ES-I3 (cell line): ENCODE measurements around the gene DCAF6.
A peak's percentile ranks its signal among the peaks of the same experiment; 100 is the strongest.
"Not testable (repeated sequence)": the region's sequence is repeated elsewhere in the genome, so short reads cannot be mapped to it uniquely, and the experiment has no call there.

Experiments used
- H3K36me3 ChIP-seq: 2 replicates; pipeline ENCODE4 v1.6.1; 2013; ENCODE audit warnings: mild to moderate bottlenecking, low read length, control low read depth, moderate library complexity; ENCODE audit not compliant: insufficient read depth
- H3K4me1 ChIP-seq: 2 replicates; pipeline ENCODE4 v1.6.1; 2013; ENCODE audit warnings: mild to moderate bottlenecking, control low read depth, low read length; ENCODE audit not compliant: insufficient read depth
- H3K9ac ChIP-seq: 2 replicates; pipeline ENCODE4 v1.6.1; 2013; ENCODE audit warnings: low read depth, mild to moderate bottlenecking, low read length, moderate library complexity
- H3K9me3 ChIP-seq: 2 replicates; pipeline ENCODE4 v1.6.1; 2013; ENCODE audit warnings: mild to moderate bottlenecking, low read length, moderate library complexity; ENCODE audit not compliant: control insufficient read depth, insufficient read depth

Gene DCAF6

GRCh38 chr1:167913895-167914496 is 22.5 kb upstream of the DCAF6 start, which contains the start of gene ADCY10:
ADCY10 (minus strand) TSS chr1:167914134; CDS start chr1:167905140, 8,994 bp downstream.
- peaks cover 9% of the 10 kb centered on the region for H3K9me3 ChIP-seq
- H3K4me1 ChIP-seq = peaks cover 14% of the 10 kb centered on the region; the same call in 1 of the 2 replicates
- no peak within 1 kb of the TSS for H3K9ac ChIP-seq
- no peaks in the 10 kb centered on the region for H3K36me3 ChIP-seq

DNA sequence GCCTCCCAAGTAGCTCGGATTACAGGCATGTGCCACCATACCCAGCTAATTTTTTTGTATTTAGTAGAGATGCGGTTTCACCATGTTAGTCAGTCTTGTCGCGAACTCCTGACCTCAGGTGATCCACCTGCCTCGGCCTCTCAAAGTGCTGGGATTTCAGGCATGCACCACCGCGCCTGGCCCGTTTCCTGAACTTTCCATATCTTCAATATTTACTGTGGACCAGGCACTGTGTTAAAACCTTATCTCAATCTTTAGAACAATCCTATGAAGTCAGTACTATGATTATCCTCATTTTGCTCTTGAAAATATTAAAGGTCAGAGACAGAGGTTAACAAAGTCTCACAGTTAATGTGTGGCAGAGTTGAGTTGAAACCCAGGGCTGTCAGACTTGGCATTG is 20.9 kb upstream of the DCAF6 start:
- H3K9me3 ChIP-seq = no peaks in the 10 kb centered on the region
- peaks cover 14% of the 10 kb centered on the region; the same call in 1 of the 2 replicates for H3K4me1 ChIP-seq
- no peak overlapping the region for H3K9ac ChIP-seq
- no peaks in the 10 kb centered on the region for H3K36me3 ChIP-seq

DNA sequence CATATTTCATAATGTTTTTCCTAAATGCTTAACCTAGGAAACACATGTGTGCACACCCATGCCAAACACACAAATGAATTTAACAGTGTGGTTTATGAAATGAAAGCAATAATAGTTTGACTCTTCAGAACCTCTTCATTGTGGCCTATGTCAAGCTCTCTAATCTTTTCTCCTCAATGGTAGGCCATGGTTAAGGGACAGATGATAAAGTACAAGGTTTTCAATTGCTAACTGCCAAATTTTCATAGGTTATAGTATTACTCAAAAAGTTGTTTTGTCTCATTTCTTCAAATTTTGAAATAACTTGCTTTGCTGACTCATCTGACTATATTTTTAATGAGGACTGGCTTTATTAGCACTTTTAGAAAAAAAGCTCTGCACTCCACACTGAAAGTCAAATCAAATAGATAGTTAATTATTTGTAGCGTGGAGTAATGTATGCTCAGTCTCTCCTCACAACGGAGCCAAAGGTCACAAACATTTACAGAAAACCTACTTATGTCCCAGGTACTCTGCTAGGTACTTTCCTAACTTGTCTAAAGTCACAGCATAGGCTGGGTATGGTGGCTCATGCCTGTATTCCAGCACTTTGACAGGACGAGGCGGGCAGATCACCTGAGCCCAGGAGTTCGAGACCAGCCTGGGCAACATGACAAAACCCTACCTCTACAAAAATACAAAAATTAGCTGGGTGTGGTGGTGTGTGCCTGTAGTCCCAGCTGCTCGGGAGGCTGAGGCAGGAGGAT is 19.5 kb upstream of the DCAF6 start:
- Histone ChIP-seq H3K9ac (no peak overlapping the region), H3K9me3 (no peaks in the 10 kb centered on the region), H3K4me1 (peaks cover 7% of the 10 kb centered on the region; the same call in 1 of the 2 replicates), H3K36me3 (no peaks in the 10 kb centered on the region)

DNA sequence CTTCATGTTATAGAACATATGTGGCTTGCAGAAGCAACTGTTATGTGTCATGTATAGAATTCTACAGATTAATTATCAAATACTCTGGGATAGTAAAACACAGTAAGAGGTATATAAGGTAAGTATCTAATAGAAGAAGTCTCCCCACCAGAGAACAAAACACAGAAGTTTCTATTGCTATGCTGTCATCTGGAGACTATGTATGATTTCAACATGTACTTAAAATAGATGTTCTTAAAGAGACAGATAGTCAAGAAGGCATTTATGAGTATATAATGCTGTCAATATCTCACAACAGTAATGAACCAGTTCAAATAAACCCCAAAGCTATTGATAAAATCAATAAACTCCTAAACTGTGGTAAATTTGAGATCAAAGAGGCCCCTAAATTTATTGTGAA is 14.5 kb upstream of the DCAF6 start:
- Histone ChIP-seq H3K9me3 (no peaks in the 10 kb centered on the region), H3K9ac (no peak overlapping the region), H3K4me1 (0 out of 2 replicates have a peak, but pooled peaks cover 6% of the 10 kb centered on the region), H3K36me3 (no peaks in the 10 kb centered on the region)

- H3K9ac ChIP-seq = no peak overlapping the region
- H3K36me3 ChIP-seq = no peaks in the 10 kb centered on the region
- 0 out of 2 replicates have a peak, but pooled peaks cover 6% of the 10 kb centered on the region for H3K4me1 ChIP-seq
- no peaks in the 10 kb centered on the region for H3K9me3 ChIP-seq
Observed at GRCh38 chr1:167922611-167923074, 13.8 kb upstream of the DCAF6 start.

DNA sequence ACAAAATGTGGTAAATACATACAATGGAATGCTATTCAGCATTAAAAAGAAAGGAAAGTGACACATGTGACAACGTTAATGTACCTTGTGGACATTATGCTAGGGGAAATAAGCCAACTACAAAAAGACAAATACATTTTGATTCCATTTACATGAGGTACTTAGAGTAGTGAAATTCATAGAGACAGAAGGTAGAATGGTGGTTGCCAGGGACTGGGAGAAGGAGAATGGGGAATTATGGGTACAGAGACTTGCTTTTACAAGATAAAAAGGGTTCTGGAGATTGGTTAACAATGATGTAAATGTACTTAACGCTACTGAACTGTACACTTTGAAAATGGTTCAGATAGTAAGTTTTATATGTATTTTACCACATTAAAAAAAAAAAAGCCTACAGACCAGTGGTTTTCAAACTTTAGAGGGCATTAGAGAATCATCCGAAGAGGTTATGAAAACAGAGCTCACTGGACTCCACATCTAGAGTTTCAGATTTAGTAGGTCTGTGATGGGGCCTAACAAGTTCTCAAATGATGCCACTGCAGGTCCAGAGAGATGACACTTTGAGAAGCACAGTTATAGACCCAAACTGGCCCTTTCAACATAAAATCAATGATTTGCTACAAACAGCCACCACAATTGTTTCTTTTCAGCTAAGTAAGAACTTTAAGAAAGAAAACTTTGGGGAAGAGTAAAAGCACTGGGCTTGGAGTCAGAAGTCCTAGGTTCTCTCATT is 13.0 kb upstream of the DCAF6 start:
- Histone ChIP-seq H3K4me1 (peaks cover 7% of the 10 kb centered on the region; the same call in 1 of the 2 replicates), H3K9ac (no peak overlapping the region), H3K36me3 (no peaks in the 10 kb centered on the region), H3K9me3 (no peaks in the 10 kb centered on the region)

DNA sequence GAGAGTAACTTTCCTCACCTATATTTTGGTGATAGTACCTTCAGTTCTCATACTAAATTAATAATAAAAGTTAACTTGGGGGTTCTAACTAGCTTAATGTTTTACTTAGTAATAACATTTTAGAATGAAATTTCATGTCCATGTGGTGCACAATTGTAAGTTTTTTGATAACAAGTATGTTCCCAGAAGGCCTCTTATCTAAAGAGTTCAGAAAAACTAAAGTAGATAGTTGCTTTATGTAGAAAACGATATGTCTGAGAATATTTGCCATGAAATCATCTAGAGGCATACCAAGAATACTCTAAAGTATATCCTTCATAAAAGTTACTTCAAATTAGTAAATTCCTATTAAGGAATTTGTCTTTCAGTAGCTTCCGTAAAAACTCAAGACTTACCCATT is 12.4 kb upstream of the DCAF6 start:
- H3K4me1 ChIP-seq = peaks cover 9% of the 10 kb centered on the region; the same call in 1 of the 2 replicates
- H3K9ac ChIP-seq = no peak overlapping the region
- no peaks in the 10 kb centered on the region for H3K36me3 ChIP-seq
- no peaks in the 10 kb centered on the region for H3K9me3 ChIP-seq

GRCh38 chr1:167924543-167925231 is 11.8 kb upstream of the DCAF6 start:
- Histone ChIP-seq H3K4me1 (peaks cover 9% of the 10 kb centered on the region; the same call in 1 of the 2 replicates), H3K36me3 (no peaks in the 10 kb centered on the region), H3K9me3 (no peaks in the 10 kb centered on the region), H3K9ac (no peak overlapping the region)

DNA sequence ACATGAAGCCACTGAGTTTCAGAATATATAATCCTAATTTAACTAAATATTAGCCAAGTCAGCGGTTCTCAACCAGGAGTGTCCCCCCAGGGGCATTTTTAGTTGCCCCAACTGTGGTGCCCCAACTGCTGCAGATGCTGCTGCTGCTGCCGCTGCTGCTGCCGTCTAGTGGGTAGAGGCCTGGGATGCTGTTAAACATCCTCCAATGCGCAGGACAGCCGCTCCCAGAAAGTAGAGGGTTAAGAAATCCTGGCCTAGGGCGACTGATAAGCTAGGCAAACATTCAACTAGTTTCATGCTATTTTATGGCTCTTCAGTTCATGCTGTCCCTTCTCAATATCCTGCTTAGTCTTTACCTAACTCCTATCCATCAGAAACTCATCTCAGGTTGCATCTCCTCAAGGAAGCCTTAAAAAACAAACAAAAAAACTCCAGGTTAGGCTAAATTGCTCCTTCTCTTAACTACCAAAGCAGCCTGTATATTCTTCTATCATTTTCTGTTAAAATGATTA is 9.9 kb upstream of the DCAF6 start:
- H3K9me3 ChIP-seq = no peaks in the 10 kb centered on the region
- peaks cover 9% of the 10 kb centered on the region; the same call in 1 of the 2 replicates for H3K4me1 ChIP-seq
- no peaks in the 10 kb centered on the region for H3K36me3 ChIP-seq
- no peak overlapping the region for H3K9ac ChIP-seq

DNA sequence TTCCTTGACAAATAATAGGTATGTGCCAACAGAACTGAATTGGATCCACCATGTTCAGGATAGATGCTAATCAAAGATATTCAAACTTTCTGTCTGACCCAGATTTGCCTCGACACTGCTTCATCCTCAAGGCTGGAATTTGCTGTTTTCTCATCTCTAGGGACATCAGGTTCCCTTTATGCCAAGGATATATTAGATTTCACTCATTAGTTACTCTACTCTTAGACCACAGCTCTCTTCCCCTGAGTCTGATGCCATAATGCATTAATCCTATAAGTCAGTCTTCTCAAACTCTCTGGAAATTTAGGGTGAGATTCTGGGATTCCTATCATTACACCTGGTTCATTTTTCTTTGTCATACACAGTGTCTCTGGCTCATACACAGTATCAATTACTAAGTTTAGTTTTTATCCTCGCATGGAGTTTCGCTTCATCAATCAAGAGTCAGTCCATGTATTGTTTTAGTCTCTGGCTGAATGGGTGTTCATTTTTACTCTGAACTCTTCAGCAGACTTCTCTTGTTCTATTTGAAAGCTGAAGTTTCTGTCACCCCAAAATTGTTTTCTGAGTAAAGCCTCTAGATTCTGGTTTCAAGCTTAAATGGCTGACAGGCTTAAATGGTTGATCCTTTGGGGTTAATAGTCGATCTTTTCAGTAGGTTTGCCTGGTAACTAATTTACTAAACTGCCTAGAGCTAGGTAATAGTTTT is 9.3 kb upstream of the DCAF6 start:
- Histone ChIP-seq H3K9ac (peak overlapping the region; percentile 14; the same call in 1 of the 2 replicates), H3K4me1 (peaks cover 9% of the 10 kb centered on the region; the same call in 1 of the 2 replicates), H3K9me3 (no peaks in the 10 kb centered on the region), H3K36me3 (no peaks in the 10 kb centered on the region)

GRCh38 chr1:167928457-167928852 is 8.0 kb upstream of the DCAF6 start:
- Histone ChIP-seq H3K9me3 (no peaks in the 10 kb centered on the region), H3K36me3 (no peaks in the 10 kb centered on the region), H3K9ac (no peak overlapping the region; the same call in 1 of the 2 replicates), H3K4me1 (peaks cover 4% of the 10 kb centered on the region; the same call in 1 of the 2 replicates)

GRCh38 chr1:167928919-167929318 is 7.6 kb upstream of the DCAF6 start:
- not testable (repeated sequence) for H3K4me1 ChIP-seq, H3K9me3 ChIP-seq

DNA sequence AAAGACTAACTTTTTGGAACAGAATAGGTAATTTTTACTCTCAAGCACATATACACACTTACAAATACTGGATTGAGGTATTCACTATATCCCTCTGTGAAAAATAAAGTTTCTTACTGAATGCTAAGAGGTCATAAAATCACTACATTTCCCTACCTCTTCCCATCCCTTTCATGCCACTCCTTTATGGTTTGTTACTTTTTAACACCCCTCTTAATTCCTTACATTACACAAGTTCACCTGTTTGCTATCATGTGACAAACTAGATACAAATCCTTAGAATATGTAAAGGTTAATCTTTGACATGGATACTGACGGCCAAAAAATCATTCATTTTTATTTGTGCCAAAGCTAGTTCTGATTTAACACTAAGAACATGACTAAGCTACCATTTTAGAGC is 6.8 kb upstream of the DCAF6 start:
- Histone ChIP-seq H3K9me3 (no peaks in the 10 kb centered on the region), H3K36me3 (no peaks in the 10 kb centered on the region), H3K4me1 (peaks cover 4% of the 10 kb centered on the region; the same call in 1 of the 2 replicates), H3K9ac (no peak overlapping the region)

More at GRCh38 chr1:167928919-167929318, 7.6 kb upstream of the DCAF6 start:
- H3K36me3 ChIP-seq, H3K9ac ChIP-seq: not testable (repeated sequence)
